HG02943 (cell line): ENCODE data around the gene HTR3A.

Experiments
- ATAC-seq: cut with Tn5 transposase; IDR thresholded peaks from one replicate; pipeline ENCODE4 v1.9.1; 2021; ENCODE audit warnings: mild to moderate bottlenecking, low read depth, moderate library complexity; ENCODE audit not compliant: unreplicated experiment

The HTR3A gene

DNA sequence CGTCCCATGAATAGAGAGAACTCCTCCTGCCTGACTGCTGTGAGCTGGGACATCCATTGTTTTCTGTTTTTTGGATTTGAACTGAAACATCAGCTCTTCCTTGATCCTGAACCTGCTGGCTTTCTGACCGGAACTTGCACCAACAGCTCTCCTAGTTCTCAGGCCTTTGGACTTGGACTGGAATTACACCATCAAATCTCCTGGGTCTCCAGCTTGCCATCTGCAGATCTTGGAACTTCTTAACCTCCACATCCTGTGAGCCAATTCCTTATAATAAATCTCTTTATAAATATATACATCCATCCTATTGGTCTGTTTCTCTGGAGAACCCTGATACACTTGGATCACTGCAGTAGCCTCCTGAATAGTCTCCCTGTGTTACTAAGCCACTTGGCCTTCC is 42.1 kb downstream of the HTR3A start:
- ATAC-seq = no peak

DNA sequence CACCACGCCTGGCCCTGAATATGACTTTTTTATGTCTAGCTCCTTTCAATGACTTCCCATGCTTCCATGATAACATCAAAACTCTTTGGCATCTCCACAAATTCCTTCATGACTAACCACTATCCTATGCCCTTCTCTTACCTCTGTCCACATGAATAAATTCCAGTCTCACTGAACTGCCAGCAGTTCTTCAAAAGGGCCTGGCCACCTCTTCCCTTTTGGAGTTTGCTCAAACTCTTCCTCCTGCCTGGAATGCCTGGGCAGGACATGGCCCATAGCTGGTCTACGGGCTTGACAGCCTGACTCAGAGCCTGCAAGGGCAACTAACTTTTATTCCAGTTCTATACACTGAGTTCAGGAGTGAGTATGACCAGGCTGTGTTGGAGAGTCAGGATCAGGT is 42.8 kb downstream of the HTR3A start:
- no peak for ATAC-seq

DNA sequence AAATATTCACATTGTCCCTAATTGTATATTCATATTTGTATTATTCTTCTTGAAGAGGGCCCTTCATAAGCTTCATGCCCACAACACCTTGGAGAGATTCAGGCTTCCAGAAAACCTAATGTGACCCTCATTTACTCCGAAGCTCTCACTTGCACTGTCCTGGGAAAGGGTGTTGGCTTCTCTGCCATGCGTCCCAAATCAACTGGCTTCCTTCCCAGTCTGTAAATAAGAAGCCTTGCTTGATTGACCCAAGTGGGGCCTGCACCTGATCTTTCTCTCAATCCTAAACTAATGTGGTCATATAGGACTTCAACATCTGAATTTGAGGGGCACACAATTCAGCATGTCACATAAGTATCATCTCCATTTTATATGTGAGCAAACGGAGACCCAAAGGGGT is 44.1 kb downstream of the HTR3A start:
- ATAC-seq = no peak

- no peak for ATAC-seq
Measured at GRCh38 chr11:114019574-114019973, 44.7 kb downstream of the HTR3A start.

- ATAC-seq = no peak
Measured at GRCh38 chr11:114025329-114025907, 50.5 kb downstream of the HTR3A start.

- no peak for ATAC-seq
Measured at GRCh38 chr11:114026355-114026754, 51.4 kb downstream of the HTR3A start.

GRCh38 chr11:114027391-114027790 is 52.5 kb downstream of the HTR3A start:
- ATAC-seq = no peak

DNA sequence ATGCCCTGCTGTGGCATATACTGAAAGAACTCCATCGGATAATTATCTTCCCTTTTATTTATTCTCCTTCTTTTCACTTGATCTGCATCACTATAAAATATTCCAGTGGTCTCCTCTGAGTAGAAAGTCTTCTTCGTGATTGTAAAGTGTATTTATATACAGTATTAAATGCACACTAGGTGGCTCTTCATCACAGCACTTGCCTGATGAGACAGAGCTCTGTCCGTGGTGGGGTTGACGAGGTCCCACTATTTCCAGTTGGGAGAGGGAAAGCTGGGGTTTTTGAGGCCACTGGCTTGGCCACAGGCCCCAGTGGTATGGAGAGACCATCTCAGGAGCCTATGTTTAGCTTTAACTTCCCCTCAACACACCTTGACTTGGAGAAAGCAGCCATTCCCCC is 53.0 kb downstream of the HTR3A start:
- no peak for ATAC-seq

DNA sequence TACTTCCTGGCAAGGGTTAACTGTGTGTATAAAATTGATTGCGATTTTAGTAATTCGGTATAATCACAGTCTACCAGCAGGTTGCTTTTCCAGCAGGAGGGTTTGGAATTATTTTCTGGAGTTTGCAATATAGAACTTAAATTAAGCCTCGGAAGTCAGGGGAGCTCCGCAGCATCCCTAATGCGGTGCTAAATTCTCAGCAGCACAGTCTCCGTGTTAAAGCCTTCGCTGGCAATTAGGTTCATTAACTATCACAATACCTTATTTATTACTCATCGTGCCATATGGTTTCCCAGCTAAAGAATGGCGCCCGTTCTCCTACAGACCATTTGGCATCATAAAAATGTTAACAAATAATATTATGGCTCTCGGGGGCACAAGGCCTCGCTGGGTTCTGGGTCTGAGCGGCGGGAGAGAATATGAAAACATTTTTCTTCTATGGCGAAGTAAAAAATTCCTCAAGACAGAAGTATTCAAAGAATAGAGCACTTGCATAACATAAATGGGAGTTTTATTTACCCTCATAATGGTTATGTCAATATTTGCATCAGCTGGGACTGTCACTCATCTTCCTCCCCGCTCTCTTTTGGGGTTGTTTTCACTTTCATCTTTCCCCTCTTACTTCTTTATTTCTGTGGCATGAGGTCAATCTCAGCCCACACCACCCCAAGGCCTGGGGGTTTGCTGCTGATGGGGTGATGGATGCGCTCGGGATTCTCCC is 56.5 kb downstream of the HTR3A start:
- ATAC-seq = no peak

DNA sequence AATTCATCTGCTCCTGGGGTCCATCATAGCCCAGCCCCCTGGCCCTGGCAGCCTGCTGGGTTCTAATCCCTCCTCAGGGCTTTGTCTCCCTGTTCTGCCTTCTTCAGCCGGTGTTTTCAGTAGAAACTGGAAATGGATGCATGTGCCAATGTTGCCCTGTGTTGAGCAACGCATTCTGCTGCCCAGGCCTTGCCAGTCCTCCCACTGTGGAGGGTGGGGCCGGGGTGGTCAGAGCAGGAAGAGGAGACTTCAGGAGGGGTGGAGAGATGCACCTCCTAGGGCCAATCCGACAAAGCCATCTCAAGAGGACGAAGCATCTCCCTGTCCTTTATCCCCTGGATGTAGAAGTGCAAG is 57.0 kb downstream of the HTR3A start:
- no peak for ATAC-seq

- no peak for ATAC-seq
Measured at GRCh38 chr11:114033066-114033465, 58.2 kb downstream of the HTR3A start.

DNA sequence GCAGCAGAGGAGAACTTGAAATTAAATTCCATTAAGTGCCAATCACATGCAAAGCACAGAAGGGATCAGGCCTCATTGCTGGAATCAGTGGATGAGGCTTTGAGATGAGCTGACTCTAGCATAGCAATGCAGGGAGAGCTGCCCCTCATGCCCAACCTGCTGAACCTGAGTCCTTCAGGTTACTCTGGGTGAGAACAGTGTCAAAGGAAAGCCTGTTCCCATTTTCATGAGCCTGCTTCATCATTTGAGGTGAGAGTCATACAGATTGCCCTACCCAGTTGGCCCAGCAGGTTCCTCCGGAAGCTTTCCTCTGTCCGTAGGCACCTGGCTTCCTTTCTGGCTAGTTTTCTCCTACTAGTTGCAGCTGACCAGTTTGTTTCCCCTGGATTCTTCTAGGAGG is 58.7 kb downstream of the HTR3A start:
- no peak for ATAC-seq

GRCh38 chr11:114034956-114035355 is 60.0 kb downstream of the HTR3A start:
- ATAC-seq = no peak

GRCh38 chr11:114036147-114036811 is 61.4 kb downstream of the HTR3A start:
- no peak for ATAC-seq

DNA sequence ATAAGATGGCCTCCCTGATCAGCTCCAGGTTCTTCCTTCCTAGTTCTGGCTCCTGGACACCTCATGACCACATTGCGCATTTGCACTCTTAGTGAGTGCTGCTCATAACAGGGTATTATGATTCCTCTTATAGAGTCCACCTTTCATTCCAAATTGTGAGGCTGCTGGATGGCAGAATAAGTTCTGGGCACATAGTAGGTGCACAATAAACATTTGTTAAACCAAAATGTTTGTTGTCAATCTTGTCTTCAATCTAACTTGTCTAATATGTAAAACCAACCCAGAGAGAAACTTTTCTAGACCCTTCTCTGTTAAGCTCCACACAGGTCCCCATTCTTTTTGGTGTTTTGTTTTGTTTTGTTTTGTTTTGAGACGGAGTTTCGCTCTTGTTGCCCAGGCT is 62.0 kb downstream of the HTR3A start:
- no peak for ATAC-seq

DNA sequence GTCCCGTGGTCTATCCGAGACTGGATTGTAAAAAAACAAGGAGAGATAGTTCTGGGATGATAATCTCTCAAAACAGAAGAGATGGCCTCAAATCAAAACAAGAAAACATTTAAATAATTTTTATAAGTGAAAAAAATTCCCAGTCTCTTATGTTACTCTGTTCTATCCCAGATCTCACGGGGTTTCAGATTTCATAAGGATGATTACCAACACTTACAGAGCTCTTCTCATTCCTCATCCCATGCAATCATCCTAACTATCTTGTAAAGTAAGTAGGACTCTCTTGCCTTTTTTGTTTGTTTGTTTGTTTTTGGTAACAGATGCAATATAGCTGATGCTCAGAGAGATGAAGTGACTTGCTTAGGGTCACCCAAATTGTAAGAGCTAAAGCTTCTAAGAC is 64.6 kb downstream of the HTR3A start:
- no peak for ATAC-seq
